KBM-7 (cell line): Measurements from ENCODE around the gene ZFAND3.
"Not testable (repeated sequence)": the region's sequence is repeated elsewhere in the genome, so short reads cannot be mapped to it uniquely, and the experiment has no call there.

Source experiments
- DNase-seq: peaks from one replicate; pipeline ENCODE4 v3.0.0-alpha.2; 2015
- in situ Hi-C: fragments of 300-500 bp; cut with MboI; formaldehyde crosslinking; loops from 2 replicates; pipeline ENCODE4 v1.14.3; 2020; ENCODE audit warnings: low sequenced_read_pairs, low pct_unique_long_range_greater_than_20kb, mixed read lengths

ZFAND3 gene

GRCh38 chr6:37880602-37881001 lies 61.1 kb downstream of the ZFAND3 start:
- DNase-seq, in situ Hi-C loops: not testable (repeated sequence)

- in situ Hi-C loops = no loop called here
- no peak for DNase-seq
Observed at GRCh38 chr6:37882292-37882691, 62.8 kb downstream of the ZFAND3 start.

DNA sequence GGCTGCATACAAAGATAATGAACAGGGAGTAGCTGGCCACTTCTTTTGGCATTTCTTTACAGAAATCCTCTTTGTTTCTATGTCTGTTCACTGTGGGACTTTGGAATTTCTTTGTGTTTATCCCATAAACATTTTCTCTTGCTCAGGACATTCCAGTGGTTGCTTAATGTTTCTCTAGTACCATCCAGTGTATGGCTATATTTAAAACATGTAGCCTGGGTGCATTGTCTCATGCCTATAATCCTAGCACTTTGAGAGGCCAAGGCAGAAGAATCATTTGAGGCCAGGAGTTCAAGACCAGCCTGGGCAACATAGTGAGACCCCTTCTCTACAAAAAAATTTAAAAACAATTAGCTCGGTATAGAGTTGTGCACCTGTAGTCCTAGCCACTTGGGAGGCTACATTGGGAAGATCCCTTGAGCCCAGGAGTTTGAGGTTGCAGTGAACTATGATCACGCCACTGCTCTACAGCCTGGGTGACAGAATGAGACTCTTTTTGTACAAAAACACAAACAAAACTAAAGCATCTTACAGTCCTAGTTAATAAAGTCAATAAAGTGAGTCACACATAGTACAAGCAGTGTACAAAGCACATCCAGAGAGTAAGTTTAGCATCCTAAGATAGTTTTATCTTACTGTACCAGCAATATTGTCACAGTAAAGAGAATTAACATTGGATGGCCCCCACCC lies 63.3 kb downstream of the ZFAND3 start:
- in situ Hi-C loops = no loop called here

GRCh38 chr6:37884548-37884947 lies 65.0 kb downstream of the ZFAND3 start:
- in situ Hi-C loops = no loop called here

More for the DNA sequence above, 63.3 kb downstream of the ZFAND3 start:
- DNase-seq = no peak

GRCh38 chr6:37889051-37889450 lies 69.5 kb downstream of the ZFAND3 start:
- no peak for DNase-seq
- in situ Hi-C loops = no loop called here

More at GRCh38 chr6:37884548-37884947, 65.0 kb downstream of the ZFAND3 start:
- DNase-seq = no peak

GRCh38 chr6:37889486-37889885 lies 70.0 kb downstream of the ZFAND3 start:
- no peak for DNase-seq
- in situ Hi-C loops = no loop called here

DNA sequence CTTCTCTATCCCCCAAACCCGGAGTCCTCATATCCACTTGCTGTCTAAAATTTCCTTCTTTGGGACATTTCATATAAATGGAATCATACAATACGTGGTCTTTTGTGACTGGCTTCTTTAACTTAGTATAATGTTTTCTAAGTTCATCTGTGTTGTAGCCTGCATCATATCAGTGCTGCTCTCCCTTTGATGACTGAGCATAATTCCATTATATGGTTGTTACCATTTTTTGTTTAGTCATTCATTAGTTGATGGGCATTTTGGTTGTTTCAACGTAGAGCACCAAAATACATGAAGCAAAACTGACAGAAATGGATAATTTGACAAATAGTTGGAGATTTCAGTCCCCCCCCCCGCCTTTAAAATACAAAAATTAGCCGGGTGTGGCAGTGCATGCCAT lies 71.5 kb downstream of the ZFAND3 start:
- DNase-seq = no peak
- in situ Hi-C loops = no loop called here

DNA sequence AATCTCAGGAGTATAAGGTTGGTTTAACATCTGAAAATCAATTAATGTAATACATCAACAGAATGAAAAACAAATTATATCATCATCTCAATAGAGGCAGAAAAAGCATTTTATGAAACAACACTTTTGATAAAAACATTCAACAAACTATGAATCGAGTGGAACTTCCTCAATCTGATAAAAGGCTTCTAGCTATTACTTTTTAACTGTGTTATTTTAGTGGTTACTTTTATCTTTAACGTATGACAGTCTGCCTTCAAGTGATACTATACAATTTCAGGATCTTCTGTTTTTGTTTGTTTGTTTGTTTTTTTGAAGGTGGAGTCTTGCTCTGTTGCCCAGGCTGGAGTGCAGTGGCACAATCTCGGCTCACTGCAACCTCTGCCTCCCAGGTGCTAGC lies 73.7 kb downstream of the ZFAND3 start:
- no peak for DNase-seq
- in situ Hi-C loops = no loop called here

- DNase-seq, in situ Hi-C loops: not testable (repeated sequence)
Observed at GRCh38 chr6:37893734-37894133, 74.2 kb downstream of the ZFAND3 start.

DNA sequence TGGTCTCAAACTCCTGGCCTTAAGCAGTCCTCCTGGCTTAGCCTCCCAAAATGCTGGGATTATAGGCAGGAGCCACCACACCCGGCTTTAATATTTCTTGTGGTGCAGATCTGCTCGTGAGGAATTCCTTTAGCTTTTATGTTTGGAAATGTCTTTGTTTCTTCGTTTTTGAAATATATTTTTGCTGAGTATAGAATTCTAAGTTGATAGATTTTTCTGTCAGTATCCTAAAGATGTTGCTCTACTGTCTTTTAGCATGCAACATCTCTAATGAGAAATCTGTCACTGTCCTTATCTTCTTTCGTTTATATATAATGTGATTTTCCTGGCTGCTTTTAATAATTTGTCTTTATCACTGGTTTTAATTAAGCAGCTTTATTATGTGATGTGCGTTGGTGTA lies 75.1 kb downstream of the ZFAND3 start:
- in situ Hi-C loops = no loop called here

GRCh38 chr6:37897321-37897720 lies 77.8 kb downstream of the ZFAND3 start:
- DNase-seq = no peak
- in situ Hi-C loops = no loop called here

More for the DNA sequence above, 75.1 kb downstream of the ZFAND3 start:
- no peak for DNase-seq

GRCh38 chr6:37897818-37898515 lies 78.4 kb downstream of the ZFAND3 start:
- DNase-seq = no peak
- in situ Hi-C loops = no loop called here

- in situ Hi-C loops = no loop called here
- DNase-seq = no peak
Observed at GRCh38 chr6:37903351-37904340, 84.1 kb downstream of the ZFAND3 start.

DNA sequence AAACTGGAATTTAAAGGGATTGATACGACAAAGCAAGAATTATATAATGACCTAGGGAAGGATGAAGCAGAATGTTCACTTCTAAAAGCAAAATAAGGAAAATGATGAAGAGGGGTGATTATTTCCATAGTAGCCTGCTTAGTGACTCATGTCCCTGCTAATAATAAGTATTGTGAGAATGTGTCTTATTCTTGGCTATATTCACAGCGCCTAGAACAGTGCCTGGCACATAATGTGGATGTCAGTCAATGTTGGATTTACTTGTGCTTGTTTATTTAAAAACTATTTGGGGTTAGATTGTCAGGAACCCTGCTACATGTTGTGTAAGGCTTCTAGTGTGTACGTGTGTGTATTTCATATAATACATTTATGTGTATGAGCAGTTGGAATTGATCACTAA lies 85.1 kb downstream of the ZFAND3 start:
- in situ Hi-C loops = no loop called here
- no peak for DNase-seq

- in situ Hi-C loops = no loop called here
- no peak for DNase-seq
Observed at GRCh38 chr6:37906121-37906520, 86.6 kb downstream of the ZFAND3 start.

- no peak for DNase-seq
- in situ Hi-C loops = no loop called here
Observed at GRCh38 chr6:37910998-37911397, 91.5 kb downstream of the ZFAND3 start.

DNA sequence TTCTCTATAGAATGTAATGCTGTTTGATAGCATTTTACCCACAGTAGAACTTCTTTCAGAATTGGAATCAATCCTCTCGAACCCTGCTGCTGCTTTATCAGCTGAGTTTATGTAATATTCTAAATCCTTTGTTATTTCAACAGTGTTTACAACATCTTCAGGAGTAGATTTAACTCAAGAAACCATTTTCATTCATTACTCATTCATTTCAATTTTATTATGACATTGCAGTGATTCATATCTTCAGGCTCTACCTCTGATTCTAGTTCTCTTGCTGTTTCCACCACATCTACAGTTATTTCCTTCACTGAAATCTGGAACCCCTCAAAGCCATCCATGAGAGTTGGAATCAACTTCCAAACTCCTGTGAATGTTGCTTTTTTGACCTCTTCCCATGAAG lies 93.7 kb downstream of the ZFAND3 start:
- DNase-seq = no peak
- in situ Hi-C loops = no loop called here

DNA sequence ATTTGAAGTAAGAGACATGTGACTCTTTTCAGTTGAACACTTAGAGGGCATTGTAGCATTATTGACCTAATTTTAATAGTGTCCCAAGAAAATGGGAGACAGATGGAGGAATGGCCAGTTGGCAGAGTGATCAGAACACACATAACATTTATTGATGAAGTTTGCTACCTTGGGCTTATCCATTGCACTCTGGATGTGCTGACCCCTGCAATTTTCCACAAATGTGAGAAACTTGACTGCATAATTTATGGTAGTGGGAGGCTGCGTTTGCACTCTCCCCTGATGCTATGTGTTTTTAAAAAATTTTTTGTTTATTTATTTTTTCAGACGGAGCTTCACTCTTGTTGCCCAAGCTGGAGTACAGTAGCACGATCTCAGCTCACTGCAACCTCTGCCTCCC lies 95.9 kb downstream of the ZFAND3 start:
- in situ Hi-C loops = no loop called here

GRCh38 chr6:37916149-37916548 lies 96.6 kb downstream of the ZFAND3 start:
- in situ Hi-C loops = no loop called here
- no peak for DNase-seq

More for the DNA sequence above, 95.9 kb downstream of the ZFAND3 start:
- no peak for DNase-seq

DNA sequence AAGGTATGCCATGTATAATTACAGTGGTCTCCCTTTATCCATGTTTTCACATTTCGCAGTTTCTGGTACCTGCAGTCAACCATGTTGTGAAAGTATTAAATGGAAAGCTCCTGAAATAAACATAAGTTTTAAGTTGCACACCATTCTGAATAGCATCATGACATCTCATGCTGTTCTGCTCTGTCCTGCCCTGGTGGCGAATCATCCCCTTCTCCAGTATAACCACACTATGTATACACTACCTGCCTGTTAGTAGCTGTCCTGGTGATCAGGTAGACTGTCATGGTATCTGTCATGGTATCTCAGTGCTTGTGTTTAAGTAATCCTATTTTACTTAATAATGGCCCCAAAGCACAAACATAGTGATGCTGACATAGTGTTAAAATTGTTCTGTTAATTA lies 97.1 kb downstream of the ZFAND3 start:
- DNase-seq = no peak
- in situ Hi-C loops = no loop called here
